ENCODE results near the gene PDE11A.
"Not testable (repeated sequence)": the region's sequence is repeated elsewhere in the genome, so short reads cannot be mapped to it uniquely, and the experiment has no call there.

Gene PDE11A

GRCh38 chr2:178076130-178076529, 3.6 kb upstream of the PDE11A start:
- DNase-seq (ENCODE audit: extremely low spot score, insufficient read length, low read depth) (no peak), FAIRE-seq (no peak)

GRCh38 chr2:178075006-178075326, 2.4 kb upstream of the PDE11A start:
- DNase-seq (ENCODE audit: extremely low spot score, insufficient read length, low read depth) (no peak), FAIRE-seq (no peak)

GRCh38 chr2:178074123-178075005, 1.8 kb upstream of the PDE11A start:
- DNase-seq (ENCODE audit: extremely low spot score, insufficient read length, low read depth) (no peak), FAIRE-seq (no peak)

GRCh38 chr2:178072000-178072382, 586 bp downstream of the PDE11A start:
- DNase-seq (ENCODE audit: extremely low spot score, insufficient read length, low read depth) (no peak), FAIRE-seq (no peak)

GRCh38 chr2:178070824-178071223, 1.8 kb downstream of the PDE11A start:
- FAIRE-seq (no peak), DNase-seq (ENCODE audit: extremely low spot score, insufficient read length, low read depth) (no peak)

GRCh38 chr2:178069551-178069950, 3.0 kb downstream of the PDE11A start:
- no peak for FAIRE-seq
- DNase-seq (ENCODE audit: extremely low spot score, insufficient read length, low read depth), result no peak

- DNase-seq (ENCODE audit: extremely low spot score, insufficient read length, low read depth) (no peak), FAIRE-seq (no peak)
These were observed 3.6 kb downstream of the PDE11A start for GRCh38 chr2:178068823-178069454.

- FAIRE-seq (no peak), DNase-seq (ENCODE audit: extremely low spot score, insufficient read length, low read depth) (no peak)
These were observed 5.5 kb downstream of the PDE11A start for GRCh38 chr2:178066890-178067669.

GRCh38 chr2:178066324-178066723, 6.3 kb downstream of the PDE11A start:
- DNase-seq (ENCODE audit: extremely low spot score, insufficient read length, low read depth) (no peak), FAIRE-seq (no peak)

- DNase-seq (ENCODE audit: extremely low spot score, insufficient read length, low read depth), result no peak
- FAIRE-seq, result no peak
These were observed 12.9 kb downstream of the PDE11A start for GRCh38 chr2:178059681-178060080.

GRCh38 chr2:178059111-178059510, 13.5 kb downstream of the PDE11A start:
- no peak for FAIRE-seq
- DNase-seq (ENCODE audit: extremely low spot score, insufficient read length, low read depth), result no peak

- DNase-seq (ENCODE audit: extremely low spot score, insufficient read length, low read depth) (no peak), FAIRE-seq (no peak)
These were observed 15.3 kb downstream of the PDE11A start for GRCh38 chr2:178057179-178057680.

- no peak for FAIRE-seq
These were observed 16.2 kb downstream of the PDE11A start for GRCh38 chr2:178056345-178056744.

GRCh38 chr2:178051257-178051656, 21.3 kb downstream of the PDE11A start:
- DNase-seq (ENCODE audit: extremely low spot score, insufficient read length, low read depth); FAIRE-seq: not testable (repeated sequence)

More at GRCh38 chr2:178056345-178056744, 16.2 kb downstream of the PDE11A start:
- DNase-seq (ENCODE audit: extremely low spot score, insufficient read length, low read depth), result no peak

- DNase-seq (ENCODE audit: extremely low spot score, insufficient read length, low read depth) (no peak), FAIRE-seq (no peak)
These were observed 25.2 kb downstream of the PDE11A start for GRCh38 chr2:178047391-178047790.

GRCh38 chr2:178044836-178045235, 27.7 kb downstream of the PDE11A start:
- FAIRE-seq (no peak), DNase-seq (ENCODE audit: extremely low spot score, insufficient read length, low read depth) (no peak)

GRCh38 chr2:178043266-178043665, 29.3 kb downstream of the PDE11A start:
- no peak for FAIRE-seq
- no peak for DNase-seq (ENCODE audit: extremely low spot score, insufficient read length, low read depth)

- not testable (repeated sequence) for DNase-seq (ENCODE audit: extremely low spot score, insufficient read length, low read depth); FAIRE-seq
These were observed 39.0 kb downstream of the PDE11A start for GRCh38 chr2:178033583-178033982.

GRCh38 chr2:178029342-178029741, 43.2 kb downstream of the PDE11A start:
- FAIRE-seq (no peak), DNase-seq (ENCODE audit: extremely low spot score, insufficient read length, low read depth) (no peak)

GRCh38 chr2:178025551-178026185, 46.9 kb downstream of the PDE11A start:
- FAIRE-seq (no peak), DNase-seq (ENCODE audit: extremely low spot score, insufficient read length, low read depth) (no peak)
